Uterine smooth muscle cell (primary cell): ENCODE measurements around the gene CST7. TPM values are rescaled to one million over a fixed set of nuclear protein-coding genes. Genes with fewer than 3 reads are reported as not detected.

Experiments
- total RNA-seq: library from RNA; depleted of rRNA; stranded (reverse); fragments of >200 nt; gene quantifications from 2 replicates; pipeline ENCODE4 v1.2.3, GENCODE V29; 2014

CST7 gene, protein sequence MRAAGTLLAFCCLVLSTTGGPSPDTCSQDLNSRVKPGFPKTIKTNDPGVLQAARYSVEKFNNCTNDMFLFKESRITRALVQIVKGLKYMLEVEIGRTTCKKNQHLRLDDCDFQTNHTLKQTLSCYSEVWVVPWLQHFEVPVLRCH
- total RNA-seq, result 0.37 TPM in 1 of 2 replicates, not detected in the other

DNA sequence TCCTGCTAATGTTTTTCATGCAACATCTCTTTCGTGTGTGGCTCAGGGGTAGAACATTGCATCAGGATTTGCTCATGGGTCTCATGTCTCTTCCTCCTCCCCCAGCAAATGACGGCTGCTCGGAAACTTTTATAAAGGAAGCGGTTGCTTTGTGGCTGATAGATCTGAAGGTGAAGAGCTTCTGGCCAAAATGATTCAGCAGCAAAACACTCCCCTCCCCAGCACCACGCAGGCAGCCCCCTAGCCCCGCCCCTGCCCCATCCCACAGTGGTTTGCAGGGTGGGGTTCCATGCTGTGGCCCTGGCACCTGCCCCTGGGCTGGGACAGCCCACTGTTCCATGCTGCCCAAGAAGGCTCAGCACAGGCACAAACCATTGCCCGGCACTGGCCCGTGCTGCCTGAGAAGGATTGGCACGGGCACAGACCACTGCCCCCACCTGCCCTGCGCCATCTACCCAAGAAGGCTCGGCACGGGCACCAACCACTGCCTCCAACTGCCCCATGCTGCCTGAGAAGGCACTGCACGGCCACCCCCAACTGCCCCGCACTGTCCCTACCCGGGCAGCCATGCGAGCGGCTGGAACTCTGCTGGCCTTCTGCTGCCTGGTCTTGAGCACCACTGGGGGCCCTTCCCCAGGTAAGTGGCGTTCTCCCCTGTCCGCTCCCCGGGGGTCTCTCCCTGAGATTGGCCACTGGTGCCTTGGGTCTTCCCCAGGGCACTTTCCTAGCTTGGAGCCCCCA, at the start of gene CST7:
TSS of gene CST7 (plus strand) at position 331 of the 741 bp plus-strand sequence. CDS start at position 568, 237 bp downstream.

DNA sequence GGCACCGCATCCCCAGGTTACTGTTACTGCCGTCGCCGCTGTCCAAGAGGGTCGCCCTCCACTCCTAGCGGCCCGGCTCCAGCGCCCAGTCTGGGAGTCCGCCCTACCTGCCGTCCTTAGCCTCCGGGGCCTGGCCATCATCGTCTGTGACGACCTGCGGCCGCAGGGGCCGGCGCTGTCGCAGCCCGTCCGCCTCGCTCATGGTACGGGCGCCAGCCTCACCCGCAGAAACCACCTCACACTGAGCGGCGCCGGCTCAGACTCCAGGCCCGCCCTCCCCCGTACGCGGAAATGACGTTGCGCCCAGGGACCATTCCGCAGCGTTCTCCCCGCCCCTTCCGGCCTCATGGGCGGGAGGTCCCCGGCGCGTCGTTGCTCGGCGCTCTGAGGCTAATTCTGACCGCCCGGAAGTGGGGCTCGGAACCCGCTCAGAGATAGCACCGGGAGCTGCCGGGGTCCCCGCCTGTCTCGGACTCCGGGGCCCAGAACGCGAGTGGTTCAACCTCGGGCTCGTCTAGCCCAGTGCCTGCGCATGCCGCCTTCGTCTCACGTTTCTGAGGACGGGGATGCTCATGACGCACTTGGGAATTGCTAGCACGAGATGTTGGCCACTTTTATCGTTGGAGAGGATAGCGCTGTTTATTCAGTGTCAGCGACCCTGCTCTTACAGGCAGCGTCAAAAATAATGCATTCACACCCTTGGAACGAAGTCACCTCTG, 43.6 kb downstream of the CST7 start, which contains the start of gene APMAP:
TSS of gene APMAP (minus strand) at position 265 of the 719 bp plus-strand sequence. CDS start at position 202, 63 bp downstream.

Other genes with a start within 250 kb of the CST7 start
- 95.7 and 122 TPM in 2 replicates for gene APMAP, start 43.5 kb downstream of the CST7 start, total RNA-seq
- gene ACSS1, start 108.9 kb downstream of the CST7 start, total RNA-seq, result 5.5 and 6.6 TPM in 2 replicates
- gene VSX1, start 132.9 kb downstream of the CST7 start, total RNA-seq, result not detected in 2 replicates
- gene ENTPD6, start 246.4 kb downstream of the CST7 start, total RNA-seq, result 82.3 and 99.5 TPM in 2 replicates